ENCODE data around the gene PIP5K1C. TPM values are rescaled to one million over a fixed set of nuclear protein-coding genes. Genes with fewer than 3 reads are reported as not detected.

Gene PIP5K1C
- total and polyA plus RNA-seq, 8 donors, result 8.6 to 164 (median 25.6) TPM

GRCh38 chr19:3732108-3732507, 31.8 kb upstream of the PIP5K1C start:
- 71 to 100% (median 94%) methylated on average over 1 of the region's 1 CpG for WGBS, 5 donors
- no peak overlapping the region for H3K4me3 ChIP-seq
- no peak for DNase-seq
- intact Hi-C loops (cut with DNase I; ENCODE audit: low total_unique reads), result no loop called here
- H3K9me3 ChIP-seq, result no peaks in the 10 kb centered on the region
- TF ChIP-seq CTCF (IDR thresholded peaks at IDR 0.05) (no peak), EP300 (IDR thresholded peaks at IDR 0.05) (no peak), POLR2A (IDR thresholded peaks at IDR 0.05) (no peak), POLR2AphosphoS5 (IDR thresholded peaks at IDR 0.05) (no peak)
- no peak overlapping the region for H3K27ac ChIP-seq
- peaks cover 0 to 5% (median 0%) of the 10 kb centered on the region in 3 donors for H3K27me3 ChIP-seq
- H3K4me1 ChIP-seq, result peaks cover 0 to 16% (median 5%) of the 10 kb centered on the region in 4 donors
- H3K36me3 ChIP-seq, result peaks cover 4 to 68% (median 53%) of the 10 kb centered on the region in 4 donors

DNA sequence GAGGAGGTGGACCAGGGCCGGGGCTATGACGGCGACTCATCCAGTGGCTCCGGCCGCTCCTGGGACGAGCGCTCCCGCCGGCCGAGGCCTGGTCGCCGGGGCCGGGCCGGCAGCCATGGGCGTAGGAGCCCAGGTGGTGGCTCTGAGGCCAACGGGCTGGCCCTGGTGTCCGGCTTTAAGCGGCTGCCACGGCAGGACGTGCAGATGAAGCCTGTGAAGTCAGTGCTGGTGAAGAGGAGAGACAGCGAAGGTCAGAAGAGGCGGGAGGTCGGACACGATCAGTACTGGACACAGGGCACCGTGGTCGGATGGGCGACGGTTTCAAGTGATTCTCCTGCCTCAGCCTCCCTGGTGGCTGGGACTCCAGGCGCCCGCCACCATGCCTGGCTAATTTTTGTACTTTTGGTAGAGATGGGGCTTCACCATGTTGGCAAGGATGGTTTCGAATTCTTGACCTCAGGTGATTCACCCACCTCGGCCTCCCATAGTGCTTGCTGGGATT, 30.2 kb upstream of the PIP5K1C start:
- H3K36me3 ChIP-seq, result peaks cover 4 to 52% (median 42%) of the 10 kb centered on the region in 4 donors

DNA sequence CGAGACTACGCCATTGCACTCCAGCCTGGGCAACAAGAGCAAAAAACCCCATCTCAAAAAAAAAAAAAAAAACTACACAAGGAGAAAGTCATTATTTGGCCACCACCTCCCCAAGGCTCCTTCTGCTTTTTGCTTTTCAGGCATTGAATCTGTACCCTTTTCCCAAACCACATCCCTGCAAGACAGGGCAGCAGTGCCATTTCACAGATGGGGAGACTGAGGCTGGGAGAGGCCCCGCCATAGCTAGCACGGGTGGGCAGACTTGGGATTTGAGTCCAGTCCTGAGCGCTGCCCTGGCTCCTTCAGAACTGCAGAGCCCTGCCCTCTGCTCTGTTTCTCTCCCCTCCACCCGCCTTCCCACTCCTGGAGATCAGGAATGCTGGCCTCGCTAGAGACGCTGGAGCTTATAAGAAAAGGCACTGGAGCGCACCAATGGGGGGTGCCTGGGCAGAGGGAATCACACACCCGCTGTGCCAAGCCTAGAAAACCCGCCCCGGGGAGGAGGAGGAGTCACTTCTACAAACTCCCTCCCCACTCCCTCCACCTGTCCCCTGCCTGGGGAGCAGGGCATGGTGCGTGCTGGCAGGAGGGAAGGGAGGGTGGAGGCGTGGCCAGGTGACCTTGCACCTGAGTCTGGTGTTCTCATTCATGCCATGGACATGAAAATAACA, 25.5 kb upstream of the PIP5K1C start:
- TF ChIP-seq CTCF (IDR thresholded peaks at IDR 0.05), result no peak
- no peak for TF ChIP-seq EP300 (IDR thresholded peaks at IDR 0.05)
- peak in 2 of 3 donors; percentile 89 to 91 for TF ChIP-seq POLR2AphosphoS5 (IDR thresholded peaks at IDR 0.05)
- TF ChIP-seq POLR2A (IDR thresholded peaks at IDR 0.05), result no peak
- WGBS, 5 donors, result 14 to 27% (median 20%) methylated on average over 8 to 14 of the region's 14 CpGs
- intact Hi-C loops (cut with DNase I; ENCODE audit: low total_unique reads), result no loop called here

More for the DNA sequence above, 30.2 kb upstream of the PIP5K1C start:
- TF ChIP-seq EP300 (IDR thresholded peaks at IDR 0.05) (no peak), POLR2AphosphoS5 (IDR thresholded peaks at IDR 0.05) (no peak)
- Histone ChIP-seq H3K27me3 (peaks cover 0 to 12% (median 0%) of the 10 kb centered on the region in 3 donors), H3K27ac (no peak overlapping the region), H3K4me1 (peaks cover 0 to 26% (median 13%) of the 10 kb centered on the region in 4 donors), H3K4me3 (no peak overlapping the region), H3K9me3 (no peaks in the 10 kb centered on the region)
- 86 to 97% (median 95%) methylated on average over 5 to 32 of the region's 32 CpGs for WGBS, 5 donors
- intact Hi-C loops (cut with DNase I; ENCODE audit: low total_unique reads), result no loop called here
- no peak for DNase-seq

GRCh38 chr19:3725121-3725520, 24.9 kb upstream of the PIP5K1C start:
- Histone ChIP-seq H3K36me3 (peaks cover 0 to 5% (median 2%) of the 10 kb centered on the region in 4 donors), H3K9me3 (no peaks in the 10 kb centered on the region), H3K27ac (peak overlapping the region; percentile 68 to 86 (median 82)), H3K4me1 (peaks cover 4 to 77% (median 51%) of the 10 kb centered on the region in 4 donors), H3K27me3 (peaks cover 0 to 51% (median 32%) of the 10 kb centered on the region in 3 donors), H3K4me3 (no peak overlapping the region)
- no peak for TF ChIP-seq CTCF (IDR thresholded peaks at IDR 0.05)
- 34 to 55% (median 45%) methylated on average over 3 of the region's 3 CpGs for WGBS, 5 donors
- intact Hi-C loops (cut with DNase I; ENCODE audit: low total_unique reads), result no loop called here
- DNase-seq, result no peak

More for the DNA sequence above, 25.5 kb upstream of the PIP5K1C start:
- H3K4me3 ChIP-seq, result no peak overlapping the region
- peaks cover 0 to 45% (median 26%) of the 10 kb centered on the region in 3 donors for H3K27me3 ChIP-seq
- H3K27ac ChIP-seq, result peak overlapping the region; percentile 68 to 85 (median 82)
- DNase-seq, result peak; percentile 91 to 95
- peaks cover 0 to 11% (median 8%) of the 10 kb centered on the region in 4 donors for H3K36me3 ChIP-seq
- H3K9me3 ChIP-seq, result no peaks in the 10 kb centered on the region
- H3K4me1 ChIP-seq, result peaks cover 4 to 71% (median 44%) of the 10 kb centered on the region in 4 donors

DNA sequence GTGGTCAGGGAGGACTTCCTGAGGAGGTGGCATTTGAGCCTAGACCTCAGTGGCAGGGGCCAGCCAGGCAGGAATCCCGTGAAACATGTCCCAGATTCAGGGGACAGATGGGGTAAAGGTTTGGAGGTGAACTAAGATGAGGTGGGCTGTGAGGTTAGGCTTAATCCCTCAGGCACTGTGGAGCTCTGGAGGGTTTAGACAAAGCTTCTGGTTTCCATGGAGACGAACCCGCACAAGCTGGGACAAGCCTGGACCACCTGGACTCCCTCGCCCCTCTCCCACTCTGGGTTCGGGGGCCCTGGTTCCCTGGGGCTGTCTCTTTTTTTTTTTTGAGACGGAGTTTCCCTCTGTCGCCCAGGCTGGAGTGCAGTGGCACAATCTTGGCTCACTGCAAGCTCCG, 23.6 kb upstream of the PIP5K1C start:
- intact Hi-C loops (cut with DNase I; ENCODE audit: low total_unique reads), result no loop called here
- peaks cover 0 to 64% (median 36%) of the 10 kb centered on the region in 3 donors for H3K27me3 ChIP-seq
- no peaks in the 10 kb centered on the region for H3K36me3 ChIP-seq
- DNase-seq, result no peak
- no peak overlapping the region for H3K4me3 ChIP-seq
- peaks cover 4 to 85% (median 57%) of the 10 kb centered on the region in 4 donors for H3K4me1 ChIP-seq
- no peaks in the 10 kb centered on the region for H3K9me3 ChIP-seq
- peak overlapping the region; percentile 57 to 88 (median 82) for H3K27ac ChIP-seq
- no peak for TF ChIP-seq POLR2A (IDR thresholded peaks at IDR 0.05)
- TF ChIP-seq EP300 (IDR thresholded peaks at IDR 0.05), result no peak
- TF ChIP-seq POLR2AphosphoS5 (IDR thresholded peaks at IDR 0.05), result no peak
- TF ChIP-seq CTCF (IDR thresholded peaks at IDR 0.05), result no peak
- 34 to 67% (median 42%) methylated on average over 8 of the region's 8 CpGs for WGBS, 5 donors
